K562 (cell line): ENCODE data around the gene SRRM5. TPM values are rescaled to one million over a fixed set of nuclear protein-coding genes. Genes with fewer than 3 reads are reported as not detected.

Experiments
- ARID4B ChIP-seq: sonication (generic); formaldehyde crosslinking; IDR thresholded peaks from 2 replicates; pipeline ENCODE4 v1.8.0; 2022; ENCODE audit warnings: mild to moderate bottlenecking, missing genetic modification reagents
- BRD4 ChIP-seq: fragments of 200-600 bp; sonication (generic); IDR thresholded peaks from 2 replicates; pipeline ENCODE4 v1.6.1; 2017; ENCODE audit warnings: inconsistent platforms
- CTBP1 ChIP-seq: fragments of 450-650 bp; IDR thresholded peaks from 2 replicates; pipeline ENCODE4 v1.6.1; 2016; ENCODE audit warnings: borderline replicate concordance
- DIDO1 ChIP-seq: fragments of 450-650 bp; IDR thresholded peaks from 2 replicates; pipeline ENCODE4 v1.6.1; 2016; ENCODE audit warnings: low read depth, missing biosample characterization, missing genetic modification characterization
- ETV5 ChIP-seq: sonication (generic); formaldehyde crosslinking; IDR thresholded peaks from 2 replicates; pipeline ENCODE4 v1.4.0; 2020; ENCODE audit warnings: low read depth, mild to moderate bottlenecking, missing genetic modification reagents
- FOXP1 ChIP-seq: sonication (generic); formaldehyde crosslinking; IDR thresholded peaks from 2 replicates; pipeline ENCODE4 v1.8.0; 2022; ENCODE audit warnings: mild to moderate bottlenecking, missing genetic modification reagents
- GABPA ChIP-seq: fragments of 200-800 bp; sonication (Bioruptor generic); conservative IDR thresholded peaks from 2 replicates; pipeline ENCODE4 v1.6.1; 2016; ENCODE audit warnings: low read depth, missing genetic modification characterization, missing compliant biosample characterization
- KDM5B ChIP-seq: fragments of 200-600 bp; sonication (generic); IDR thresholded peaks from 2 replicates; pipeline ENCODE4 v1.6.1; 2012; ENCODE audit warnings: low read depth, mild to moderate bottlenecking, moderate library complexity, low read length, control low read depth, inconsistent platforms; ENCODE audit not compliant: insufficient replicate concordance
- MEIS2 ChIP-seq: fragments of 450-650 bp; IDR thresholded peaks from 2 replicates; pipeline ENCODE4 v1.6.1; 2014; ENCODE audit warnings: mild to moderate bottlenecking; ENCODE audit not compliant: partially characterized antibody
- MTA3 ChIP-seq: fragments of 450-650 bp; formaldehyde crosslinking; IDR thresholded peaks from 2 replicates; pipeline ENCODE4 v1.6.1; 2017; ENCODE audit warnings: mild to moderate bottlenecking, borderline replicate concordance
- MXD1 ChIP-seq: fragments of 250-450 bp; sonication (Bioruptor Pico); IDR thresholded peaks from 2 replicates; pipeline ENCODE4 v1.8.0; 2021; ENCODE audit warnings: borderline replicate concordance, mild to moderate bottlenecking, moderate library complexity; ENCODE audit not compliant: poor library complexity, severe bottlenecking
- RBM22 ChIP-seq: fragments of 200-400 bp; formaldehyde crosslinking; IDR thresholded peaks from 2 replicates; pipeline ENCODE4 v1.6.1; 2018; ENCODE audit warnings: low read length, low read depth; ENCODE audit not compliant: poor library complexity, severe bottlenecking
- RBM25 ChIP-seq: fragments of 200-400 bp; formaldehyde crosslinking; IDR thresholded peaks from 2 replicates; pipeline ENCODE4 v1.6.1; 2018; ENCODE audit warnings: low read length, low read depth, moderate library complexity; ENCODE audit not compliant: severe bottlenecking
- ZNF124 ChIP-seq: sonication (generic); formaldehyde crosslinking; IDR thresholded peaks from 2 replicates; pipeline ENCODE4 v1.8.1; 2022; ENCODE audit warnings: missing genetic modification reagents
- ZNF175 ChIP-seq: fragments of 200-800 bp; sonication (Bioruptor generic); IDR thresholded peaks from 2 replicates; pipeline ENCODE4 v1.6.1; 2016; ENCODE audit warnings: low read depth, mild to moderate bottlenecking, missing genetic modification characterization, missing compliant biosample characterization
- ZNF197 ChIP-seq: fragments of 200-800 bp; sonication (Bioruptor generic); IDR thresholded peaks from 2 replicates; pipeline ENCODE4 v1.6.1; 2016; ENCODE audit warnings: low read depth, missing genetic modification characterization, missing compliant biosample characterization
- ZNF263 ChIP-seq: sonication (generic); formaldehyde crosslinking; IDR thresholded peaks from 2 replicates; pipeline ENCODE4 v1.8.0; 2022; ENCODE audit warnings: mild to moderate bottlenecking, missing genetic modification reagents, borderline replicate concordance
- ZNF395 ChIP-seq: fragments of 200-800 bp; sonication (Bioruptor generic); IDR thresholded peaks from 2 replicates; pipeline ENCODE4 v1.6.1; 2017; ENCODE audit warnings: missing genetic modification characterization, missing compliant biosample characterization
- ZNF57 ChIP-seq: fragments of 450-650 bp; formaldehyde crosslinking; IDR thresholded peaks from 2 replicates; pipeline ENCODE4 v1.4.0; 2020; ENCODE audit warnings: mild to moderate bottlenecking, moderate library complexity
- ZZZ3 ChIP-seq: fragments of 450-650 bp; IDR thresholded peaks from 2 replicates; pipeline ENCODE4 v1.6.1; 2016; ENCODE audit warnings: antibody characterized with exemption, mild to moderate bottlenecking, moderate library complexity
- polyA plus RNA-seq, 8 experiments: library from polyadenylated mRNA; depleted of rRNA in 4 of 8; stranded (reverse) in 5 of 8; unstranded in 3 of 8; fragments of >200 nt; fragmentation: Nextera tagmentation in 2 of 8; fragmentation: Illumina TruSeq in 1 of 8; extraction: Ambion mirVana in 2 of 8; extraction: Trizol in 1 of 8; gene quantifications; 2 replicates each; pipeline versions ENCODE4 v1.2.1 to v1.2.3, GENCODE V29; 2011 to 2014; ENCODE audit warnings: inconsistent platforms in 1 of 8, missing spikeins in 1 of 8
- total RNA-seq, 7 experiments: library from RNA; depleted of rRNA in 6 of 7; stranded (reverse); fragments of >200 nt in 6 of 7; fragmentation: Illumina TruSeq in 2 of 7; extraction: Trizol in 2 of 7; gene quantifications; 2 replicates each; pipeline versions ENCODE4 v1.2.1 to v1.2.3, GENCODE V29; 2011 to 2021; ENCODE audit warnings: low replicate concordance in 1 of 7
- TF ChIP-seq, protein P1 (sequence below), 3 experiments: IDR thresholded peaks in 2 of 3; conservative IDR thresholded peaks in 1 of 3; 2 replicates each; pipeline ENCODE4 v1.5.1; 2011 to 2012; ENCODE audit warnings: low read length in 3 of 3, mild to moderate bottlenecking in 3 of 3, control low read depth in 2 of 3, improper control_type of control experiment in 1 of 3, inconsistent platforms in 1 of 3, low read depth in 1 of 3, mixed read lengths in 1 of 3, moderate library complexity in 1 of 3; ENCODE audit not compliant: insufficient read depth in 2 of 3

Gene SRRM5
- total and polyA plus RNA-seq, 9 of the 15 experiments (the other 6 are each of a cell fraction or from before 2014, with no cell fraction given): 0.09 to 0.45 (median 0.18) TPM; not detected in 2

DNA sequence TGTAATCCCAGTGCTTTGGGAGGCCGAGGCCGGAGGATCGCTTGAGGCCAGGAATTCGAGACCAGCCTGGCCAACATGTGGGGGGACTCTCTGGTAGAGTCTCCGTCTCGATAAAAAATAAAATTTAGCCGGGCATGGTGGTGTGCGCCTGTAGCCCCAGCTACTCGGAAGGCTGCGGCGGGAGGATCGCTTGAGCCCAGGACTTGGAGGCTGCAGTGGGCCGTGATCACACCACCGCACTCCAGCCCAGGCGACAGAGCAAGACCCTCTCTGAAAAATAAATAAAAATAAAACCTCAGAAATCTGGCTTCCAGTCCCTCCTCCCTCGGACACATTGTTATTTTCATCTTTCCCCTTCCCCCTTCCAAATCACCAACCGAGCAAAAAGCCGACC, 16.3 kb upstream of the SRRM5 start (continued):
- TF ChIP-seq RBM25 (peak; percentile 8), ZNF263 (CRISPR knock-in tag) (no peak), ETV5 (CRISPR knock-in tag) (no peak), ZNF175 (no peak), KDM5B (no peak), ZNF57 (no peak), MXD1 (CRISPR knock-in tag) (no peak), ZZZ3 (no peak), GABPA (tag) (no peak), ARID4B (CRISPR knock-in tag) (peak; percentile 62; the same call in 1 of the 2 replicates), MEIS2 (no peak), ZNF395 (CRISPR knock-in tag) (no peak), CTBP1 (no peak), ZNF197 (CRISPR knock-in tag) (no peak), FOXP1 (CRISPR knock-in tag) (0 out of 2 replicates have a peak, but pooled peaks have one; percentile 18), MTA3 (no peak), RBM22 (no peak), DIDO1 (tag) (no peak), BRD4 (no peak), ZNF124 (CRISPR knock-in tag) (no peak)
- TF ChIP-seq, protein P1, sequence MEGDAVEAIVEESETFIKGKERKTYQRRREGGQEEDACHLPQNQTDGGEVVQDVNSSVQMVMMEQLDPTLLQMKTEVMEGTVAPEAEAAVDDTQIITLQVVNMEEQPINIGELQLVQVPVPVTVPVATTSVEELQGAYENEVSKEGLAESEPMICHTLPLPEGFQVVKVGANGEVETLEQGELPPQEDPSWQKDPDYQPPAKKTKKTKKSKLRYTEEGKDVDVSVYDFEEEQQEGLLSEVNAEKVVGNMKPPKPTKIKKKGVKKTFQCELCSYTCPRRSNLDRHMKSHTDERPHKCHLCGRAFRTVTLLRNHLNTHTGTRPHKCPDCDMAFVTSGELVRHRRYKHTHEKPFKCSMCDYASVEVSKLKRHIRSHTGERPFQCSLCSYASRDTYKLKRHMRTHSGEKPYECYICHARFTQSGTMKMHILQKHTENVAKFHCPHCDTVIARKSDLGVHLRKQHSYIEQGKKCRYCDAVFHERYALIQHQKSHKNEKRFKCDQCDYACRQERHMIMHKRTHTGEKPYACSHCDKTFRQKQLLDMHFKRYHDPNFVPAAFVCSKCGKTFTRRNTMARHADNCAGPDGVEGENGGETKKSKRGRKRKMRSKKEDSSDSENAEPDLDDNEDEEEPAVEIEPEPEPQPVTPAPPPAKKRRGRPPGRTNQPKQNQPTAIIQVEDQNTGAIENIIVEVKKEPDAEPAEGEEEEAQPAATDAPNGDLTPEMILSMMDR (IDR thresholded peaks at IDR 0.05 in 2 of 3, conservative IDR thresholded peaks at IDR 0.05 in 1 of 3; ENCODE audit: insufficient read depth in 2 of 3, low read depth in 1 of 3, low read length in 3 of 3): no peak
